Measurements from ENCODE around the gene DARS2. TPM values are rescaled to one million over a fixed set of nuclear protein-coding genes. Genes with fewer than 3 reads are reported as not detected.
"Not testable (repeated sequence)": the region's sequence is repeated elsewhere in the genome, so short reads cannot be mapped to it uniquely, and the experiment has no call there.

The DARS2 gene, protein sequence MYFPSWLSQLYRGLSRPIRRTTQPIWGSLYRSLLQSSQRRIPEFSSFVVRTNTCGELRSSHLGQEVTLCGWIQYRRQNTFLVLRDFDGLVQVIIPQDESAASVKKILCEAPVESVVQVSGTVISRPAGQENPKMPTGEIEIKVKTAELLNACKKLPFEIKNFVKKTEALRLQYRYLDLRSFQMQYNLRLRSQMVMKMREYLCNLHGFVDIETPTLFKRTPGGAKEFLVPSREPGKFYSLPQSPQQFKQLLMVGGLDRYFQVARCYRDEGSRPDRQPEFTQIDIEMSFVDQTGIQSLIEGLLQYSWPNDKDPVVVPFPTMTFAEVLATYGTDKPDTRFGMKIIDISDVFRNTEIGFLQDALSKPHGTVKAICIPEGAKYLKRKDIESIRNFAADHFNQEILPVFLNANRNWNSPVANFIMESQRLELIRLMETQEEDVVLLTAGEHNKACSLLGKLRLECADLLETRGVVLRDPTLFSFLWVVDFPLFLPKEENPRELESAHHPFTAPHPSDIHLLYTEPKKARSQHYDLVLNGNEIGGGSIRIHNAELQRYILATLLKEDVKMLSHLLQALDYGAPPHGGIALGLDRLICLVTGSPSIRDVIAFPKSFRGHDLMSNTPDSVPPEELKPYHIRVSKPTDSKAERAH
- 22.2 and 27.1 TPM in 2 replicates for total RNA-seq (2014; rRNA removed)
- 13.0 TPM for polyA plus RNA-seq (2012)

DNA sequence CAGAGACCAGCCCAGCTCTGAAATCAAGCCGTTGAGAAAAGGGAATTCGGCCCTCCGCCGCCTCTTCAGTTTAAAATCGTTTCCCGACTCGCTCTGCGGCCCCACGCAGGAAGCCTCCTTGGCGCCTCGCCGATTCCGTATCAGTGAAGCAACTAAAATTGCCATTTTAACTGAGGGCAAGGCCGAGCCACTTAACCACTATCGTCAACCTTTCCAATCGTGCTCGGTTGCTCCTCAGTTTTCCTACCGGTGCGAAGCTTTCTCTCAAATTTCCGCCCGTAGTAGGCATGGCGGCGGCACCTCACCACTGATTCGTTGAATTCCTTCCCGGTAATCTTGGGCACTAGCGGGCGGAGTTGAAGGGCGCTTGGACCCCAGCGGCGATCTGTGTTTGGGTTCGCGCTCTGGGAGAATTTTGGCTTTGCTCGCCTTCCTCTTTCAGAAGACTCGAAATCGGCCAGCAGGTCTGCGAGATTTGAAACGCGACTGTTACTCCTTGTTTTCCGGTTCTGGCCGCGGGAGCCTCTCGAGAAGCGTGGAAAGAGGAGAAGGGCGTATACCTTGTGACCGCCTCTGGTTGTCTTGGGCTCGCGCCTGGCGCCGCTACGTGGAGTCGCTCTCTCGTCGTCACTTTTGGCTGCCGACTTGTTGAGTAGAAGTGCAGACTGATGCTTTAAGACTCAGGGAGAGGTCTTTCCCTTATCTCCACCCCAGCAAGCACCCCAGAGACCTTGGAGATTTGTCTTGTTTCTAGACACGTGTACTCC lies at the start of gene DARS2, which contains the start of gene CENPL:
DARS2 (plus strand) TSS at position 359 of the 767 bp plus-strand sequence. CDS start 557 bp downstream, outside the sequence.
CENPL (minus strand) TSS at position 569 of the 767 bp plus-strand sequence. CDS start 13,584 bp downstream, outside the sequence.
- peak; percentile 98 for DNase-seq (ENCODE audit: low read depth)

DNA sequence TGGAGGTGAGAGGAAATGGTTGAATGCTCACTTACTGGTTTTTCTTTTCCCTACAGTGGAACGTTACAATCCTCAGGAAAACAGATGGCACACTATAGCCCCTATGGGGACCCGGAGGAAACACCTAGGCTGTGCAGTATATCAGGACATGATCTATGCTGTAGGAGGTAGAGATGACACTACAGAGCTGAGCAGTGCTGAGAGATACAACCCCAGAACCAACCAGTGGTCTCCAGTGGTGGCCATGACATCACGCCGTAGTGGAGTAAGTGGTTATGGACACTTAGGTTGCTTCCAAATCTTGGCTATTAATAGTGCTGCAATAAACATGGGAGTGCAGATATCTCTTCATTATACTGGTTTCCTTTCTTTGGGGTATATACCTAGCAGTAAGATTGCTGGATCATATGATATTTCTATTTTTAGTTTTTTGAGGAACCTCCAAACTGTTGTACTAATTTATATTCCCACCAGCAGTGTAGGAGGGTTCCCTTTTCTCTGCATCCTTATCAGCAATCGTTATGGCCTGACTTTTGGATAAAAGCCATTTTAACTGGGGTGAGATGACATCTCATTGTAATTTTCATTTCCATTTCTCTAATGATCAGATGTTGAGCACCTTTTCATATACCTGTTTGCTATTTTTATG lies 48.8 kb upstream of the DARS2 start:
- no peak for DNase-seq (ENCODE audit: low read depth)

DNA sequence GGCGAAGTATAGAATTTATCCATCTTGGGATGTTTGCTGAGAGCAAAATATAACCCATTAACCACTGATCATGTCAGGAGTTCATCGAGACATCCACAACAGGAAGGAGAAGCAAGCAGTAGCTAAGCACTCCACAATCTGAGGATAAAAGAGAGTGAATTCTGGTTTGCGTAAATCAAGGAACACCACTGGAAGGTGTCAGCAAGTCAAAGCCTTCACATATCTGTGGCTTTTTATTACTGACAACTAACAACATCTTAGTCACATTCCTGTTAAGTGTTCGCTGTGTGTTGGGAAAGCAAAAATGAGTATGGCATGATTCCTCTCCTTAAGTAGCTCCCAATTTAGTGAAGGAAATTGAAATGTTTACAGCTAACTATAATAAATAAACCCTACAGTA lies 44.5 kb upstream of the DARS2 start:
- no peak for DNase-seq (ENCODE audit: low read depth)

DNA sequence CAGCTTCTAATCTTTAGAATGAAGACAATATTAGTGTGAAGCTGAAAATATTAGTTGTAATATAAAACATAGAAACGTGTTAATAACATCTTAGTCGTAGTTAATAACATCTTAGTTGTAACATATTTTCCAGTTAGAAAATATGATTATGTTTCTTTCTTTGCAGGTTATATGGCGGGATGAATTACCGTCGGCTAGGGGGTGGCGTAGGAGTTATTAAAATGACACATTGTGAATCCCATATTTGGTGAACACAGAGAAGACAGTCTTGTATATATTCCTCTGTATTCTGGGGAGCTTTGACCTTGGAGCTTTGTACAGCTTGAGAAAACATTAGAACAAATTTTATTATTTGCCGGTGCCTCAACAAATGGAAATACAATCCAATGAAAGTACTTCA lies 39.5 kb upstream of the DARS2 start:
- DNase-seq (ENCODE audit: low read depth) = no peak

DNA sequence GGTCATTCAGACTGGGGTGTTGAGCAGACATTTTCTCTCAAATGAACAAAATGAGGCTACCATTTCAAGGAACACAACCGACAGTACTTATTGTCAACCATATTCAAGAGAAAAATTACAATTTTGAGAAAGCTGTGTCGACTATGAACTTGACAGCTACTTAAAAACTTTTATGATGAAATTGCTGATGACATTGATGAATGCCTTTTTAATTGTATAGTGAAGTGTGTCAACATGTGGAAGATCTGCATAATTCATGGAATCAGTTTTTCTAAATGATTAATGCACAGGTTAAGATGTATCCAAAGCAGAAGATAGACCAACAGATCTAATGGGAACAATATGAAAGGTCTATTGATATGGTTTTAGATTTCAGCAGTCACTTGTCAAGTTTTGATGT lies 34.6 kb upstream of the DARS2 start:
- no peak for DNase-seq (ENCODE audit: low read depth)

DNA sequence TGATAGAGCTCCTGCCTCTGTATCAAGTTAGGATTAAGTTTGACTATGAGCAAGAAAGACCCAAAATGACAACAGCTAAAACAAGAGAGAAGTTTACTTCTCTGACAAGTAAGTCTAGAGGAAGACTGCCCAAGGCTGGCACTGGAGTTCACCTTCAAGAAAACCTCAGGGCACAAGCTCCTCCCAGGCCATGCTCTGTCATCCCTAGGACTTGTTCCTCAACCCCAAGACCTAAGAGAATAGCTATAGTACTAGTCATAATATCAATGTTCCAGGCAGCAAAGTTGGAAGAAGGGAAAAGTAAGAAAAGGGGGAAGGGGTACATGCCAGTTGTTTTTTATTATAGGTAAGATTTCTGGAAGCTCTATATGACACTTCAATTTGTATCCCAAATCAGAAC lies 26.4 kb upstream of the DARS2 start:
- DNase-seq (ENCODE audit: low read depth) = peak; percentile 28

DNA sequence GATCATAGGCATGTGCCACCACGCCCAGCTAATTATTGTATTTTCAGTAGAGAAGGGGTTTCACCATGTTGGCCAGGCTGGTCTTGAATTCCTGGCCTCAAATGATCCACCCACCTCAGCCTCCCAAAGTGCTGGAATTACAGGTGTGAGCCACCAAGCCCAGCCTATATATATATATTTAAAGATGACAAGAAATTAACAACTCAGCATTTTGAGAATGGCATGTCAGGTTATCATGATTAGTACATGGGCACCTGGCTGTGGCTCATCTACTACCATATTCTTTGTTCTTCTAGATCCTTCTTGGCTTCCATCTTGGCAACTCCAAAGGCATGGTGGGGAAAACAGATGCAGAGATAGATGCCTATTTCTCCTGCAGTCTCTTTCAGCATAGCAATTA lies 24.5 kb upstream of the DARS2 start:
- DNase-seq (ENCODE audit: low read depth) = not testable (repeated sequence)

DNA sequence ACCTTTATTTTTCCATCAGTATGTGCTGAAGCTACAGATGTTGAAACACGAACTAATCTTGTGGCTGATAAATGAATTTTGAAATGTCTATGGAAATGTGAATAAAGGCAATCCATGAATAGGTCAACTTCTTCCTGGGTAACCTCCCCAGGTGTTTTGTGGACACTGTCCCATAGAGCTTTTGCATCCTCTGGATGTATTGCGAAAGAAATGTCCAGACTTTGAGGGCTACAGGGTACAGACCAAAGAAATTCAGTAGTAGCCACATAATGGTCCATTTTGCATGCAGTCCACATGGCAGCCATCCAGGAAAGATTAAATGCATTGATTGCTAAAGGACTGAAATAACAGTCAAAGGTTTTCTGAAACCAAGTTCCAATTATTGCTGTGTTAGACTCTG lies 21.5 kb upstream of the DARS2 start:
- DNase-seq (ENCODE audit: low read depth) = no peak

DNA sequence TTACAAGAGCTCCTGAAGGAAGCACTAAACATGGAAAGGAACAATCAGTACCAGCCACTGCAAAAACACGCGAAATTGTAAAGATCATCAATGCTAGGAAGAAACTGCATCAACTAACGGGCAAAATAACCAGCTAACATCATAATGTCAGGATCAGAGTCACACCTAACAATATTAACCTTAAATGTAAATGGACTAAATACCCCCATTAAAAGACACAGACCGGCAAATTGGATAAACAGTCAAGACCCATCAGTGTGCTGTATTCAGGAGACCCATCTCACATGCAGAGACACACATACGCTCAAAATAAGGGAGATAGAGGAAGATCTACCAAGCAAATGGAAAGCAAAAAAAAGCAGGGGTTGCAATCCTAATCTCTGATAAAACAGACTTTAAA lies 10.8 kb upstream of the DARS2 start:
- DNase-seq (ENCODE audit: low read depth) = not testable (repeated sequence)

DNA sequence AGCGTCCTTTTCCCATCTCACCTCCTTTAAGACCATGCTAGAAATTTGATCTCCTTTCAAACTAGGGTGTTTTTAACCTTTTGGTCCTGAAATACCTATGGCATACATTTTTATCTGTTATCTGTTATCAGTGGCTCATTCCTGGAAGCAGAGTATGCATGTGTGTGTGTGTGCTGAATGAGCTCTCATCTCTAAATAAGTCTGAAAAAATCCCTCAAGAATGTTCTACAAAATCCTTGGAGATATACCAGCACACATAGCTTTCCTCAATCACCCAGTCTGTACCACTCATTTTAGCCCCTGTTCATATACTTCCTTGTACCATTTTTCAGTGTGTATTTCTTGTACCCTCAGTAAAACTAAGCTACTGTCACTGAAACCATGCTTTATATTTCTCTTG lies 6.0 kb upstream of the DARS2 start:
- DNase-seq (ENCODE audit: low read depth) = no peak

DNA sequence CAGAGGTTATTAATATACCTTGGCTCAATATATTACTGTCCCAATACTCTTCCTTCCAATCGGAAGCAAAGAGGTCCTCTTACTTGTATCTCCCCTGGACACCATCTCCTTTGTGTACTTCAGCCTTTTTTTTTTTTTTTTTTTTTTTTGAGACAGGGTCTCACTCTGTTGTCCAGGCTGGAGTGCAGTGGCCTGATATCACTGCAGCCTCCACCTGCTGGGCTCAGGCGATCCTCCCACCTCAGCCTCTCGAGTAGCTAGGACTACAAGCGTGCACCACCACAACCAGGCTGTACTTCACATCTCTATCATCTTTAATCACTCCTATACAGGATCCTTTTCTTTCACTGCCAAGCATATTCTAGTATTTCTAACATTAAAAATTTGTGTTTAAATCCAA lies 2.8 kb upstream of the DARS2 start:
- DNase-seq (ENCODE audit: low read depth) = no peak

DNA sequence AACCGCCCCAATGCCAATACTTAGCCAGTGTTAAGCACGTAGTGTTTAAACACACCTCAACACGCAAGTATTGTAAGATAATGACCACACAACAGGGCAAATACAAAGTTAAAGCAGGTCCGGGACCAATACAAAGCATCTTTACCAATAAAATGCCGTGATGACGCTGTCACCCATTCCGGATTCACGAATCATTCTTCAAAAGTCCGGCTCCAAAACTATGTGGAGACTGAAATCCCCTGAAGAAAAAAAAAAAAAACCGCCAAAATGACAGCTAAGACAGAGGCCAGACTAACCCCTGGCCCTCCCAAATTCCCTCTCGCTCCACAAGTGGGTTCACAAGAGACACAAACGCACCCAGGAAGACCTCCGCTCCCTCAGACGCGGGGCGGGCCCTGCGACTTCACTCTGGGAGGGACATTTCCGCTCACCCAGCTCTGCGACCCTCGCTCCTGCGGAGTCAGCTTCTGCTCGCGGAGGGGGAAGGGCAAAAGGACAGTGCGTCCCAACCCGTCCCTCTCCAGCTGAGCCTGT lies 625 bp upstream of the DARS2 start:
- no peak for DNase-seq (ENCODE audit: low read depth)

DNA sequence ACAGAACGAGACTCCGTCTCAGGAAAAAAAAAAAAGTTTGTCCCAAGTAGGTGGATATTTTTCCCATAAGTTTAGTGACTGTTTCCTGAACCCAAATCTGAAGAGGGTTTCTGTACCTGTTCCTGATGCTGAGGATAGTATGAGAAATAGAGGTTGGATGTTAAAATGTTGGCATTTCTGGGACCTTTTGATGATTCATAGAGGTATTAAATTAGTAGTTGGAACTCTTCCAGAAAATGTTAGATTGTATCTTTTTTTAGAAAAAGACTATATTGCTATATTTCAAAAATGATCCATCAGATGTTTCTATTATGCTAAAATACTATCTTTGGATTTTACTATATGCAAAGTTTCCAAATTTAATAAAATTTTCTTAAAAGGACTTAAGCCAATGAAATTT lies 3.1 kb downstream of the DARS2 start:
- DNase-seq (ENCODE audit: low read depth) = no peak

DNA sequence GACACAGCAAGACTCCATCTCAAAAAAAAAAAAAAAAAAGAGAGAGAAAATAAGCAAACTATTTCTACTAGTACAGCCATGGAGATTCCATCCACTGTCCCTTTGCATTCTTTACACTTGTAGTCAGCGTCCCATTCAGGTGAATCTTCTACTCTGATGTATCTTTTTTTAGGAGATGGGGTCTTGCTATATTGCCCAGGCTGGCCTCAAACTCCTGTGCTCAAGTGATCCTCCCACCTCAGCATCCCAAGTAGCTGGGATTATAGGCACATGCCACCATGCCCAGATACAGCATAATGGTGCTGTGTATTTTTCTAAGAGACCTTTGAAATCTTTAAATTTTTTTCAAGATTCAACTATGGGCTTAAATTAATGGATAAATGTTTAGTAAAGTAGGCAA lies 8.3 kb downstream of the DARS2 start:
- no peak for DNase-seq (ENCODE audit: low read depth)

DNA sequence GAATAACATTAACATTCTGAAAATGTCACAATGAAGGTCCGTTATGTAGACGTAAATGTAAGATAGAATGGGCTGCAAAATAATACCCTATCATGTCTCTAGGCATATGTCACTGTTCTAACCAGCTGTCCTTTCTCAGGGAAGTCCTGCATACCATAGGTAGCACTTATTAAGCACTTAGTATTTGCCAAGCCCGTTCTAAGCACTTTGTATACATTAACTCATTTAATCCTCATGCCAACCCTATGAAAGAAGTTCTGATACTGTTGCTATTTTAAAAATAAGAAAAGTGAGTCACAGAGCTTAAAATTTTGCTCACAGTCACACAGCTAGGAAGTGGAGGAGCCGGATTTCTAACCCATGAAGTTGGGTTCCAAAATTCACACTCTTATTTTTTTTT lies 27.6 kb downstream of the DARS2 start:
- DNase-seq (ENCODE audit: low read depth) = no peak

DNA sequence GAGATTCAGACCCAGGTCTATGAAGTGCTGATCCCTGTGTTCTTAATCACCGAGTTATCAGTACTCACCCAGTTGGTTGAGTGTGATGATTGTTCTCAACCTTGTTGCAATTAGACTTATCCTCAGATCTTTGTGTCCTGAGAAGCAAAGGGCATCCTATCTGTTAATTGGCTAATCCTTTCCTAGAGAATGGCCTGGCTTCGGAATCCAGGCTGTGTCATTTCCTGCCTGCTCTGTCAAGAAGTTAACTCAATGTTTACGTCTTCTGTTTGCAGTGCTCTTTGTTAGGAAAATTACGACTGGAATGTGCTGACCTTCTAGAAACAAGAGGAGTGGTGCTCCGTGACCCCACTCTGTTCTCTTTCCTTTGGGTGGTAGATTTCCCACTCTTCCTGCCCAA lies 28.6 kb downstream of the DARS2 start:
- DNase-seq (ENCODE audit: low read depth) = no peak

DNA sequence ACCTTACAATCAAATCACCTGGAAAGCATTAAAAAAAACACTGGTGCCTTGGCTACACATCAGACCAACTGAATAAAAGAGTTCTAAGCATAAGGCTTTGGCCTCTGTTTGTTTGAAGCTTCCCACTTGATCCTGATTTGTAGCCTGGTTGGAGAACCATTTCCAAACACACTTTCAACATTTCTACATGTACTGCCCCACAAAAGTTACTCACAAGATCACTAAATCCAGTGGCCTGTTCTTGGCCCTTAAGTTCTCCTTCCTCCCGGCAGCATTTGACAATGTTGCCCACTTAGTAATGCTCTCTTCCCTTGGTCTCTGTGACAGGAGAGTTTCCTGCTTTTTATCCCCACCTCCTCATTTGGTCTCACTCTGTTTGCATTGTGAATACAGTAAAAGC lies 31.5 kb downstream of the DARS2 start:
- no peak for DNase-seq (ENCODE audit: low read depth)

DNA sequence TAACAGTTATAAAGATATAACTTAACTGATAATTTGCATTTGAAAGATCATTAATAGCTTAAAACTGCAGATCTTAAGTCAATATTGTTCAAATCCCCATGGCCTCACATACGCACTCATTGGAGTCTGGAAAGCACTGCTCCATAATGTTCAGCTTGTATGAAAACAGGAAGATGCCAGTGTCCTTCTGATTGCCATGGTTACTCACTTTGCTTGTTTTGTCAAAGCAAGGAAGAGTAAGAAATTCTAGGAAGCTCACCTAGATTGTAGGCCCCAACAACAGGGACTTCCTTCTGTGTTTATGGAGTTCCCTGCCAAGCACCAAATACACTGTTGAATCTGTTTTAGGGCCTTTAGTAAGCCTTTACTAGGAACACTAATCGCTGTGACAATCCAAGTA lies 32.4 kb downstream of the DARS2 start:
- no peak for DNase-seq (ENCODE audit: low read depth)

DNA sequence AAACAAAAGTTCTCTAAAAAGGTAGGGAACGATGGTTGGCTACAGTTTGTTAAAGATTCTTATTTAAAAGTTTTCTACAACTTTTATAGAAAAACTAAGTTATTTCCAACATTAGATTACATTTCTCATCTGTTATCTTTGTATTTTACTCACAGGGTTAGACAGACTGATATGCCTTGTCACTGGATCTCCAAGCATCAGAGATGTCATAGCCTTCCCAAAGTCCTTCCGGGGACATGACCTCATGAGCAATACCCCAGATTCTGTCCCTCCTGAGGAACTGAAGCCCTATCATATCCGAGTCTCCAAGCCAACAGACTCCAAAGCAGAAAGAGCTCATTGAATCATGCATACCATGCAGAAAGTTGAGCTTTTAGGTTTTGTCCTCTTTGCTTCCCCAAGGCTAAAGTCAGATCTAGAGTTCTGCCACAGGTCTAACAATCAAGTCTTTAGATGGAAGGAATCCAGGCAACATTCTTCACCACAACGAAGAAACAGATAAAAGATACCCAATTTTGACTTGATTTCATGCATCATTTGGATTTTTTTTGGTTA lies 33.0 kb downstream of the DARS2 start:
- no peak for DNase-seq (ENCODE audit: low read depth)

DNA sequence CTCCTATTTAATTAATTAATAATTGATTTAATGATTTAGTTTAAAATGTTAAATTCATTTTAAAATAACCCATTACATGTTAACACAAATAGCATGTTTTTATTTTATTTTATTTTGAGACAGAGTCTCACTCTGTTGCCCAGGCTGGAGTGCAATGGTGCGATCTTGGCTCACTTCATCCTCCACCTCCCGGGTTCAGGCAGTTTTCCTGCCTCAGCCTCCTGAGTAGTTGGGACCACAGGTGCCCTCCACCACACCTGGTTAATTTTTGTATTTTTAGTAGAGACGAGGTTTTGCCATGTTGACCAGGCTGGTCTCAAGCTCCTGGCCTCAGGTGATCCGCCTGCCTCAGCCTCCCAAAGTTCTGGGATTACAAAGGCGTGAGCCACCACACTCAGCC lies 35.1 kb downstream of the DARS2 start:
- DNase-seq (ENCODE audit: low read depth) = not testable (repeated sequence)

DNA sequence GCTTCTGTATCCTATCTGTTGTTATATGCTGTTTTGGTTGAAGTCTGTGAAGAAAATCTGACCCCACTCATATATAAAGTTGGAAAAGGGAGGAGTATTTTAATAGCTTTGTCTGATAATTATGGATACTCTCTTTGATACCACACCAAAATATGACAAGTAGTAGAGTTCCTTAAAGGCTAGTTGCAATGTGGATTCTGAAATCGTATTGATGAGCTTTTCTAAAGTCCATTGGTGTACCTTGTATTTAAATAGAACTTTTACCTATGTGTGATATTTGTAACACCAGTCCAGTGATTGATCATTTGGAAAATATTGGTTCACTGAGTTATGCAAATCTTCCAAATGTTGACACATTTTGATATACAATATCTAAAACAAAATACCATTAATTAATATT lies 35.6 kb downstream of the DARS2 start:
- DNase-seq (ENCODE audit: low read depth) = no peak

All from LHCN-M2 (cell line).